GM19463 (cell line): ENCODE data around the gene SYVN1.
A peak's percentile ranks its signal among the peaks of the same experiment; 100 is the strongest.

ENCODE experiments used
- ATAC-seq: cut with Tn5 transposase; IDR thresholded peaks from one replicate; pipeline ENCODE4 v1.9.1; 2021; ENCODE audit warnings: mild to moderate bottlenecking, moderate library complexity; ENCODE audit not compliant: unreplicated experiment

Gene SYVN1

DNA sequence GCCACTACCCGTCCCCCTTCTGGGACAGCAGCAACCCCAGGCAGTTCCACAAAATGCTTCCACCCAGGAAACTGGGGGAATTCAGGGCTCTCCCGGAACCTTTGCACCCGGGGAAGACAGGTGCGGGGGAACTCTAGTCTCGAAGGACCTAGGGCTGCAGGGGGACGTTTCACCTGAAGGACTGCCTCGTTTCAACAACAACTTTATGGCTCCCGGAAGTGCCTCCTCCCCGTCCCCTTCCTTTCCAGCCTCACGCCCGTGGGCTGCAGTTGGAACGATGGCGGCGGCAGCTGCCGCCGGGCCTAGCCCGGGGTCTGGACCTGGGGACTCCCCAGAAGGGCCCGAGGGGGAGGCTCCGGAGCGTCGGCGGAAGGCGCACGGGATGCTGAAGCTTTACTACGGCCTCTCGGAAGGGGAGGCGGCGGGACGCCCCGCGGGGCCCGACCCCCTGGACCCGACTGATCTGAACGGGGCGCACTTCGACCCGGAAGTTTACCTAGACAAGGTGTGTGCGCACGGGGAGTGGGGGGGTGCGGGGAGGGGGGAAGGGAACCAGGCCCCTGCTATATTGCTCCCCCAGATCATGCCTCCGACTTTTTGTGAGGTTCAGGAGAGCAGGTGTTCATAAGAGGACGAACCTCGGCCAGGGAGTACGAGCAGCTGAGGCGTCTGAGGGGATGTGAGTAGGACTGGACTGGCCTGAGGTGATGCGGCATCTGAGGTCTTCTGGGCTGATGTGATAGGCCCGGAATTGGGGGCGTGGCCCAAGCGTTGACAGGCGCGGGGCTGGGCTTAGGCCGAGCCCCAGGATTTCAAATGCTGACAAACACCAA lies 38.1 kb downstream of the SYVN1 start, which contains the start of gene VPS51:
TSS of gene VPS51 (plus strand) at position 241 of the 833 bp plus-strand sequence. CDS start at position 278, 37 bp downstream.
- peak; percentile 91 for ATAC-seq

GRCh38 chr11:65095427-65095826 lies 38.9 kb downstream of the SYVN1 start:
- no peak for ATAC-seq

GRCh38 chr11:65090628-65091027 lies 43.7 kb downstream of the SYVN1 start:
- ATAC-seq: no peak

GRCh38 chr11:65089621-65090020 lies 44.7 kb downstream of the SYVN1 start:
- ATAC-seq: no peak

DNA sequence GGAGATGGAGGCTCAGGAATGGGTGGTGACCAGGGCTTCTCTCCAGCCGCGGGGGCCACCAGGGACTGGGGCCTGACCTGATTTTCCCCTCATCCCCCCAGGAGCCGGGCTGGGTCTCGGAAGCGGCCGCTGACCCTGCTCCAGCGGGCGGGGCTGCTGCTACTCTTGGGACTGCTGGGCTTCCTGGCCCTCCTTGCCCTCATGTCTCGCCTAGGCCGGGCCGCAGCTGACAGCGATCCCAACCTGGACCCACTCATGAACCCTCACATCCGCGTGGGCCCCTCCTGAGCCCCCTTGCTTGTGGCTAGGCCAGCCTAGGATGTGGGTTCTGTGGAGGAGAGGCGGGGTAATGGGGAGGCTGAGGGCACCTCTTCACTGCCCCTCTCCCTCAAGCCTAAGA lies 46.5 kb downstream of the SYVN1 start:
- no peak for ATAC-seq

DNA sequence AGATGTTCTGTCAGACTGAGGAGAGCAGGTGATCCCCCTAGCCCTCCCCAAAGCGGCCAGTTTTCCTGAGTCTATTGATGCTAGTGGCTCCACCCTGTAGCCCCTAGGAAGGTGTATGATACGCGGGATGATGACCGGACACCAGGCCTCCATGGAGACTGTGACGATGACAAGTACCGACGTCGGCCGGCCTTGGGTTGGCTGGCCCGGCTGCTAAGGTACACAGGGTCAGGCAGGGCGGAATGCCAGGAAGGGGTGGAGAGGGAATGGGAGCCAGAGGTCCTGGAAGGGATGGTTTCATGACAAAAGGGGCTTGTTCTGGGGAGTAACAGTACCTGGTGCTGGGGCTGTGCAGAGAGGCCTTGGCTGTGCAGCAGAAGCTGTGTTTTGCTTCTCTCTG lies 47.1 kb downstream of the SYVN1 start:
- no peak for ATAC-seq

- no peak for ATAC-seq
These were observed 47.5 kb downstream of the SYVN1 start for GRCh38 chr11:65086809-65087208.

GRCh38 chr11:65085446-65085845 lies 48.9 kb downstream of the SYVN1 start:
- ATAC-seq: no peak

DNA sequence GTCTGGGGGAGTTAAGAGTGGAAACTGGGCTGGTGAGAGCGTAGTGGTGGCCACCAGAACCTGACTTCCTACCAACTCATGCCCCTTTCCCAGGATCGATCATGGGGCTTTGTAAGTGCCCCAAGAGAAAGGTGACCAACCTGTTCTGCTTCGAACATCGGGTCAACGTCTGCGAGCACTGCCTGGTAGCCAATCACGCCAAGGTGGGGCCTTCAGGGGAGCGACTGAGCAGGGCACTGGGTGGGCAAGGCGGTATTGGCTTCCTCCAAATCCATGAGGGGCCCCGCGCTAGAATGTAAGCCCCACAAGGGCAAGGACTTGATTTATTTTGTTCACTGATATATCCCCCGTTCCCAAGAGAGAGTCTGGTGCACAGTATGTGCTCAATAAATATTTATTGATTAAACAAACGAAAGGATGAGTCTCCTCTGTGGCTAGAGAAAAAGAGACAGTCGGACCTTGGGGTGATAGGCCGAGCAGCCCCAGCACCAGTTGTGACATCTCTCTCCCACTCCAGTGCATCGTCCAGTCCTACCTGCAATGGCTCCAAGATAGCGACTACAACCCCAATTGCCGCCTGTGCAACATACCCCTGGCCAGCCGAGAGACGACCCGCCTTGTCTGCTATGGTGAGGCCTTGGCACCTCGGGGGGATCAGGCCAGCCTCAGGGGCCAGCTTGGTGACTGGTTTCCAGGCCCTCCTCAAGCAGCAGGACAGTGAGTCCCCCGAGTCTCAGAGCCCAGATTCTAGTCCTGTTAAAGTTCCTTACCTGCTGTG lies 49.5 kb downstream of the SYVN1 start:
- no peak for ATAC-seq

GRCh38 chr11:65083834-65084597 lies 50.3 kb downstream of the SYVN1 start, which contains the start of the genes CDCA5 and ZFPL1:
TSS of gene CDCA5 (minus strand) at chr11:65084040. CDS start at chr11:65083978, 62 bp downstream.
TSS of gene ZFPL1 (plus strand) at chr11:65084222. CDS start at chr11:65084699, 477 bp downstream.
- ATAC-seq: peak; percentile 78

GRCh38 chr11:65083134-65083833 lies 51.0 kb downstream of the SYVN1 start:
- peak; percentile 17 for ATAC-seq

GRCh38 chr11:65078786-65079342 lies 55.5 kb downstream of the SYVN1 start:
- ATAC-seq: no peak

DNA sequence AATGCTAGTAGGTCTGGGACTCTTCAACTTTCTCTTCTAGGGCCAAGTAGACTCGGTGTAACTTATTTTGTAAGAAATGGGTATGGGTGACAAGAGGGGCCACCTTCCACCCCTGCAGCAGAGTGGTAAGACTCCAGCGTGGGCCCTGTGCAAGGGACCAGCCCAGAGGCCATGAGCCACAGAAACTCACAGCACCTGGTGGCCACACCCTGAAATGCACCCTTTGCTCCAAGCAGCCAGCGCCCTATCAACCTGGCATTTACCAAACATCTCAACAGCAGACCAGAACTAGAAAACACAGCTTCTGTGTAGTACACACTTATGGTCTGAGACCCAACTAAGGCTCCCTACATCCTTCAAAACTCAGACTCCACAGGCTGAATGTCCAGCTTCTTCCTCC lies 56.2 kb downstream of the SYVN1 start:
- peak; percentile 51 for ATAC-seq

GRCh38 chr11:65077451-65077850 lies 56.9 kb downstream of the SYVN1 start:
- ATAC-seq: no peak
